SK-N-SH treated with all-trans-retinoic acid at 6 μM for 48 hours (cell line): ENCODE measurements around the gene HSPA8.
A peak's percentile ranks its signal among the peaks of the same experiment; 100 is the strongest.

Source experiments
- ATAC-seq: fragments of 200-7000 bp; cut with Tn5 transposase; 3 replicates; pipeline ENCODE4 v1.9.1; 2020; ENCODE audit warnings: mild to moderate bottlenecking, moderate library complexity
- BACH2 ChIP-seq: fragments of 250-450 bp; sonication (Bioruptor Pico); IDR thresholded peaks from 2 replicates; pipeline ENCODE4 v1.9.0; 2021; ENCODE audit warnings: mild to moderate bottlenecking, borderline replicate concordance
- CSDC2 ChIP-seq: fragments of 250-450 bp; sonication (Bioruptor Pico); IDR thresholded peaks from 2 replicates; pipeline ENCODE4 v1.5.0; 2020; ENCODE audit warnings: mild to moderate bottlenecking, moderate library complexity
- ESRRG ChIP-seq: fragments of 250-450 bp; sonication (Bioruptor Pico); IDR thresholded peaks from 2 replicates; pipeline ENCODE4 v1.6.1; 2021; ENCODE audit warnings: mild to moderate bottlenecking
- GLIS3 ChIP-seq: fragments of 250-450 bp; sonication (Bioruptor Pico); IDR thresholded peaks from 2 replicates; pipeline ENCODE4 v1.5.0; 2020; ENCODE audit warnings: mild to moderate bottlenecking, moderate library complexity
- ISL1 ChIP-seq: fragments of 250-450 bp; sonication (Bioruptor Pico); IDR thresholded peaks from 2 replicates; pipeline ENCODE4 v2.1.2; 2022; ENCODE audit warnings: mild to moderate bottlenecking, moderate library complexity
- RARB ChIP-seq: fragments of 250-450 bp; sonication (Bioruptor Pico); IDR thresholded peaks from 2 replicates; pipeline ENCODE4 v1.8.0; 2021; ENCODE audit warnings: mild to moderate bottlenecking, moderate library complexity
- SNAI2 ChIP-seq: fragments of 250-450 bp; sonication (Bioruptor Pico); IDR thresholded peaks from 2 replicates; pipeline ENCODE4 v1.5.0; 2020; ENCODE audit warnings: mild to moderate bottlenecking, moderate library complexity
- TCF4 ChIP-seq: fragments of 250-450 bp; sonication (Bioruptor Pico); IDR thresholded peaks from 2 replicates; pipeline ENCODE4 v1.8.0; 2021; ENCODE audit warnings: mild to moderate bottlenecking, moderate library complexity, borderline replicate concordance
- TOX ChIP-seq: fragments of 250-450 bp; sonication (Bioruptor Pico); IDR thresholded peaks from 2 replicates; pipeline ENCODE4 v1.8.0; 2021; ENCODE audit warnings: mild to moderate bottlenecking, moderate library complexity, borderline replicate concordance
- ZC3H10 ChIP-seq: fragments of 250-450 bp; sonication (Bioruptor Pico); IDR thresholded peaks from 2 replicates; pipeline ENCODE4 v1.5.1; 2021; ENCODE audit warnings: mild to moderate bottlenecking, moderate library complexity
- ZFP3 ChIP-seq: fragments of 250-450 bp; sonication (Bioruptor Pico); IDR thresholded peaks from 2 replicates; pipeline ENCODE4 v1.5.0; 2020; ENCODE audit warnings: mild to moderate bottlenecking, moderate library complexity
- ZFP30 ChIP-seq: fragments of 450-650 bp; formaldehyde crosslinking; IDR thresholded peaks from 2 replicates; pipeline ENCODE4 v1.5.0; 2022; ENCODE audit warnings: mild to moderate bottlenecking, moderate library complexity
- ZNF565 ChIP-seq: fragments of 450-650 bp; formaldehyde crosslinking; conservative IDR thresholded peaks from 2 replicates; pipeline ENCODE4 v1.5.0; 2020; ENCODE audit warnings: low read depth, mild to moderate bottlenecking, moderate library complexity
- ZNF70 ChIP-seq: fragments of 450-650 bp; formaldehyde crosslinking; IDR thresholded peaks from 2 replicates; pipeline ENCODE4 v1.5.0; 2020; ENCODE audit warnings: mild to moderate bottlenecking, moderate library complexity
- ZNF8 ChIP-seq: fragments of 450-650 bp; formaldehyde crosslinking; IDR thresholded peaks from 2 replicates; pipeline ENCODE4 v1.5.0; 2020; ENCODE audit warnings: mild to moderate bottlenecking, moderate library complexity
- TF ChIP-seq, protein P1 (sequence below): fragments of 250-450 bp; sonication (Bioruptor Pico); IDR thresholded peaks from 2 replicates; pipeline ENCODE4 v1.5.1; 2021; ENCODE audit warnings: mild to moderate bottlenecking, moderate library complexity
- TF ChIP-seq, protein P2 (sequence below): fragments of 250-450 bp; sonication (Bioruptor Pico); IDR thresholded peaks from 2 replicates; pipeline ENCODE4 v1.5.0; 2020; ENCODE audit warnings: mild to moderate bottlenecking, moderate library complexity
- TF ChIP-seq, protein P3 (sequence below): fragments of 250-450 bp; sonication (Bioruptor Pico); IDR thresholded peaks from 2 replicates; pipeline ENCODE4 v1.5.1; 2020; ENCODE audit warnings: low read depth, mild to moderate bottlenecking, moderate library complexity
- TF ChIP-seq, protein P4 (sequence below): fragments of 250-450 bp; sonication (Bioruptor Pico); IDR thresholded peaks from 2 replicates; pipeline ENCODE4 v1.8.0; 2021; ENCODE audit warnings: low read depth, mild to moderate bottlenecking, moderate library complexity, borderline replicate concordance

The HSPA8 gene

DNA sequence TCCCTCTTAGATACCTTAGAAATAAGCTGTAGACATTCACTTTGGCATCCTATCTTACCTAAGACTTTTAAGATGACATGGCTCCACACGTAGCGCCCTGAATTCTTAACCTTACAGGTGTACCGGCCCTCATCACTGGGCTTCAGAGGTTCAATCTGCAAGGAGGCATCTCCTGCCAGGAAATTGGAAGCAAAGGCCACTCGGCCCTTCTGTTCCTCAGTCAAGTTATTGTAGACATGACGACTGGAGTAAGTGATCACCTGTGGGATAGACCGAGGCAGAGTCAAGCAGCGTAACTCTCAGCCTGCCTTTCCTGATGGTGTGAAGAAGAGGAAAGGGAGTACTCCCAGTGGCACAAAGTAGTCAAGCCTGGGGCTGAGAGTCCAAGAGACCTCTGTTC, 22.5 kb upstream of the HSPA8 start (continued):
- TF ChIP-seq, protein P1, sequence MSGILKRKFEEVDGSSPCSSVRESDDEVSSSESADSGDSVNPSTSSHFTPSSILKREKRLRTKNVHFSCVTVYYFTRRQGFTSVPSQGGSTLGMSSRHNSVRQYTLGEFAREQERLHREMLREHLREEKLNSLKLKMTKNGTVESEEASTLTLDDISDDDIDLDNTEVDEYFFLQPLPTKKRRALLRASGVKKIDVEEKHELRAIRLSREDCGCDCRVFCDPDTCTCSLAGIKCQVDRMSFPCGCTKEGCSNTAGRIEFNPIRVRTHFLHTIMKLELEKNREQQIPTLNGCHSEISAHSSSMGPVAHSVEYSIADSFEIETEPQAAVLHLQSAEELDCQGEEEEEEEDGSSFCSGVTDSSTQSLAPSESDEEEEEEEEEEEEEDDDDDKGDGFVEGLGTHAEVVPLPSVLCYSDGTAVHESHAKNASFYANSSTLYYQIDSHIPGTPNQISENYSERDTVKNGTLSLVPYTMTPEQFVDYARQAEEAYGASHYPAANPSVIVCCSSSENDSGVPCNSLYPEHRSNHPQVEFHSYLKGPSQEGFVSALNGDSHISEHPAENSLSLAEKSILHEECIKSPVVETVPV (CRISPR knock-in tag) = no peak
- TF ChIP-seq CSDC2 (CRISPR knock-in tag) = no peak

DNA sequence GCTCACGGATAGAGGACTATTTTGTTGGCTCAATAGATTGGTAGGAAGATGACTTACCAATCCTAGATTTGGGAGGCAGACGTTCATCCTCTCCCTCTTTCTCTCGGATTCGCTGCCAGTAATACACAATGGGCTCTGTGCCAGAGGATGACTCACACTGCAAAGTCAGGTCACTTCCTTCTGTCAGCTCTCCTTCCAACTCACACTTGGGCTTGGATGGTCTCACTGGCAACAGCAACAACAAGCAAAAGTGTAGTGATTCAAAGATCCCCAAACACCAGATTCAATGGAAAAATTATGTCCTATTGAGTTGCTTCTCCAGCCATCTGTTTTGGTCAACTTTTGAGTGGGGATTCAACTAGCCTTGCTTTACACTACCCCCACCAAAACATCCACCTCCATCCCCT, 21.7 kb upstream of the HSPA8 start:
- ATAC-seq = peak; percentile 93

DNA sequence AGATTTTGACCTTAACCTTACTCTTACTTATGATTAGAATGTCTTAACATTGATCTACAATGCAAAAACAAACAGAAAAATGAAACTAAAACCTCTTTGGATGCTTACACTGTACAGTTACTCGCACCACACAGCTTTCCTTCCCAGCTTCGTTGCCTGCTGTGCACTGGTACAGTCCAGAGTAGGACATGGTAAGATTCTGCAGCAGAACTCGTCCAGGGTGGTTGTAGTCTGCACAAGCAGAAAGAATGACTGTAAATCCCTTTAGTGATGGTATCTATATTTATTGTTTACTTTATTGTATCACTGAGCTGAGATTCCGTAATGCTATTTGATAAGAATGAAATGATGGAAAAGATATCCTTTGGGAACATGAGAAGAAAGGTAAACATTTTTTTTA, 21.0 kb upstream of the HSPA8 start:
- TF ChIP-seq RARB (no peak), TCF4 (no peak), ISL1 (0 out of 2 replicates have a peak, but pooled peaks have one; percentile 2), GLIS3 (CRISPR knock-in tag) (no peak), BACH2 (CRISPR knock-in tag) (no peak)
- peak; percentile 26; the same call in 1 of the 3 replicates for ATAC-seq

More for the DNA sequence above, 21.7 kb upstream of the HSPA8 start:
- TF ChIP-seq ESRRG (CRISPR knock-in tag) (no peak), SNAI2 (CRISPR knock-in tag) (no peak), TOX (no peak), ZFP3 (0 out of 2 replicates have a peak, but pooled peaks have one; percentile 58), ZC3H10 (no peak), ISL1 (0 out of 2 replicates have a peak, but pooled peaks have one; percentile 5)
- TF ChIP-seq, protein P2, sequence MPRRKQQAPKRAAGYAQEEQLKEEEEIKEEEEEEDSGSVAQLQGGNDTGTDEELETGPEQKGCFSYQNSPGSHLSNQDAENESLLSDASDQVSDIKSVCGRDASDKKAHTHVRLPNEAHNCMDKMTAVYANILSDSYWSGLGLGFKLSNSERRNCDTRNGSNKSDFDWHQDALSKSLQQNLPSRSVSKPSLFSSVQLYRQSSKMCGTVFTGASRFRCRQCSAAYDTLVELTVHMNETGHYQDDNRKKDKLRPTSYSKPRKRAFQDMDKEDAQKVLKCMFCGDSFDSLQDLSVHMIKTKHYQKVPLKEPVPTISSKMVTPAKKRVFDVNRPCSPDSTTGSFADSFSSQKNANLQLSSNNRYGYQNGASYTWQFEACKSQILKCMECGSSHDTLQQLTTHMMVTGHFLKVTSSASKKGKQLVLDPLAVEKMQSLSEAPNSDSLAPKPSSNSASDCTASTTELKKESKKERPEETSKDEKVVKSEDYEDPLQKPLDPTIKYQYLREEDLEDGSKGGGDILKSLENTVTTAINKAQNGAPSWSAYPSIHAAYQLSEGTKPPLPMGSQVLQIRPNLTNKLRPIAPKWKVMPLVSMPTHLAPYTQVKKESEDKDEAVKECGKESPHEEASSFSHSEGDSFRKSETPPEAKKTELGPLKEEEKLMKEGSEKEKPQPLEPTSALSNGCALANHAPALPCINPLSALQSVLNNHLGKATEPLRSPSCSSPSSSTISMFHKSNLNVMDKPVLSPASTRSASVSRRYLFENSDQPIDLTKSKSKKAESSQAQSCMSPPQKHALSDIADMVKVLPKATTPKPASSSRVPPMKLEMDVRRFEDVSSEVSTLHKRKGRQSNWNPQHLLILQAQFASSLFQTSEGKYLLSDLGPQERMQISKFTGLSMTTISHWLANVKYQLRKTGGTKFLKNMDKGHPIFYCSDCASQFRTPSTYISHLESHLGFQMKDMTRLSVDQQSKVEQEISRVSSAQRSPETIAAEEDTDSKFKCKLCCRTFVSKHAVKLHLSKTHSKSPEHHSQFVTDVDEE (CRISPR knock-in tag) = no peak

DNA sequence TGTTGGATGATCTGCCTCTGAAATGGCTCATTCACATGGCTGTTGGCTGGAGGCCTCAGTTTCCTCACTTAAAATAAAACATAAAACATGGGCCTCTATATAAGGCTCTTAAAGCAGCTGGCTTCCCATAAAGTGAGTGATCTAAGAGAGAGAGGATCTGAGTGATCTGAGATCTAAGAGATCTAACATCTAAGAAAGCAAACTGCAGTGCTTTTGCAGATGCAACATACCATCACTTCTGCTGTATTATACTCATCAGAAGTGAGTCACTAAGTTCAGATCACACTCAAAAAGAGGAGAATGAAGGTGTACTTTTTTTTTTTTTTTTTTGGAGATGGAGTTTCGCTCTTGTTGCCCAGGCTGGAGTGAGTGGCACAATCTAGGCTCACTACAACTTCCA, 18.1 kb upstream of the HSPA8 start:
- TF ChIP-seq ZFP30 (CRISPR knock-in tag) (no peak), CSDC2 (CRISPR knock-in tag) (no peak), ZNF8 (CRISPR knock-in tag) (no peak), GLIS3 (CRISPR knock-in tag) (no peak), ZFP3 (no peak), RARB (no peak), ZNF70 (CRISPR knock-in tag) (no peak), ZC3H10 (no peak), ESRRG (CRISPR knock-in tag) (no peak), TOX (no peak), BACH2 (CRISPR knock-in tag) (no peak), ZNF565 (no peak)
- TF ChIP-seq, protein P2 (CRISPR knock-in tag) = no peak
- TF ChIP-seq, protein P3, sequence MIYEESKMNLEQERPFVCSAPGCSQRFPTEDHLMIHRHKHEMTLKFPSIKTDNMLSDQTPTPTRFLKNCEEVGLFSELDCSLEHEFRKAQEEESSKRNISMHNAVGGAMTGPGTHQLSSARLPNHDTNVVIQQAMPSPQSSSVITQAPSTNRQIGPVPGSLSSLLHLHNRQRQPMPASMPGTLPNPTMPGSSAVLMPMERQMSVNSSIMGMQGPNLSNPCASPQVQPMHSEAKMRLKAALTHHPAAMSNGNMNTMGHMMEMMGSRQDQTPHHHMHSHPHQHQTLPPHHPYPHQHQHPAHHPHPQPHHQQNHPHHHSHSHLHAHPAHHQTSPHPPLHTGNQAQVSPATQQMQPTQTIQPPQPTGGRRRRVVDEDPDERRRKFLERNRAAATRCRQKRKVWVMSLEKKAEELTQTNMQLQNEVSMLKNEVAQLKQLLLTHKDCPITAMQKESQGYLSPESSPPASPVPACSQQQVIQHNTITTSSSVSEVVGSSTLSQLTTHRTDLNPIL (CRISPR knock-in tag) = no peak
- TF ChIP-seq, protein P1 (CRISPR knock-in tag) = no peak
- TF ChIP-seq, protein P4, sequence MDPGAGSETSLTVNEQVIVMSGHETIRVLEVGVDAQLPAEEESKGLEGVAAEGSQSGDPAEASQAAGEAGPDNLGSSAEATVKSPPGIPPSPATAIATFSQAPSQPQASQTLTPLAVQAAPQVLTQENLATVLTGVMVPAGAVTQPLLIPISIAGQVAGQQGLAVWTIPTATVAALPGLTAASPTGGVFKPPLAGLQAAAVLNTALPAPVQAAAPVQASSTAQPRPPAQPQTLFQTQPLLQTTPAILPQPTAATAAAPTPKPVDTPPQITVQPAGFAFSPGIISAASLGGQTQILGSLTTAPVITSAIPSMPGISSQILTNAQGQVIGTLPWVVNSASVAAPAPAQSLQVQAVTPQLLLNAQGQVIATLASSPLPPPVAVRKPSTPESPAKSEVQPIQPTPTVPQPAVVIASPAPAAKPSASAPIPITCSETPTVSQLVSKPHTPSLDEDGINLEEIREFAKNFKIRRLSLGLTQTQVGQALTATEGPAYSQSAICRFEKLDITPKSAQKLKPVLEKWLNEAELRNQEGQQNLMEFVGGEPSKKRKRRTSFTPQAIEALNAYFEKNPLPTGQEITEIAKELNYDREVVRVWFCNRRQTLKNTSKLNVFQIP (CRISPR knock-in tag) = no peak
- ATAC-seq = no peak
